SU-DHL-6 (cell line): Measurements from ENCODE around the gene ANKRD42.

Experiments
- EZH2phosphoT487 ChIP-seq: fragments of 200-600 bp; sonication (generic), shearing (Covaris generic); conservative IDR thresholded peaks from 2 replicates; pipeline ENCODE4 v1.6.1; 2018; ENCODE audit warnings: mild to moderate bottlenecking, antibody characterized with exemption, low read length, moderate library complexity, mixed read lengths
- TF ChIP-seq, protein P1 (sequence below): fragments of 200-600 bp; sonication (generic); IDR thresholded peaks from one replicate; pipeline ENCODE4 v1.5.1; 2017; ENCODE audit warnings: antibody characterized with exemption, mild to moderate bottlenecking, low read length, moderate library complexity; ENCODE audit not compliant: insufficient read depth, poor library complexity, severe bottlenecking

DNA sequence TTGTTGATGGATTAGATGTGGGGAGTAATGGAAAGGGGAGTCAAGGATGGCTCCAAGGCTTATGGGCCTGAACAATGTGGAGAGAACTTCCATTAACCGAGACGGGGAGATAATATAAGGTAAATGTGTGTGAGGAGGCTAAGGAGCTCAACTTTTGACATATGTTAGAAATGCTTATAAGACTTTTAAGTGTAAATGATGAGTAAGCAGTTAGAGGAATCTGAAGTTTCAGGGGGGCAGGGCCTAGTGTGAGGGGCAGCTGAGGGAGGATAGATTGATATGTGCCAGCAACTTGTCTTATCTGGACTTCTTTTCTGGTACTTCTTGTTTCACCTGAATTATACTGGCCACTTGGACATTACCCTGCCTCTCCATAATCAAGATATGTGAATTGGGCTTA lies 29.9 kb downstream of the ANKRD42 start:
- TF ChIP-seq, protein P1, sequence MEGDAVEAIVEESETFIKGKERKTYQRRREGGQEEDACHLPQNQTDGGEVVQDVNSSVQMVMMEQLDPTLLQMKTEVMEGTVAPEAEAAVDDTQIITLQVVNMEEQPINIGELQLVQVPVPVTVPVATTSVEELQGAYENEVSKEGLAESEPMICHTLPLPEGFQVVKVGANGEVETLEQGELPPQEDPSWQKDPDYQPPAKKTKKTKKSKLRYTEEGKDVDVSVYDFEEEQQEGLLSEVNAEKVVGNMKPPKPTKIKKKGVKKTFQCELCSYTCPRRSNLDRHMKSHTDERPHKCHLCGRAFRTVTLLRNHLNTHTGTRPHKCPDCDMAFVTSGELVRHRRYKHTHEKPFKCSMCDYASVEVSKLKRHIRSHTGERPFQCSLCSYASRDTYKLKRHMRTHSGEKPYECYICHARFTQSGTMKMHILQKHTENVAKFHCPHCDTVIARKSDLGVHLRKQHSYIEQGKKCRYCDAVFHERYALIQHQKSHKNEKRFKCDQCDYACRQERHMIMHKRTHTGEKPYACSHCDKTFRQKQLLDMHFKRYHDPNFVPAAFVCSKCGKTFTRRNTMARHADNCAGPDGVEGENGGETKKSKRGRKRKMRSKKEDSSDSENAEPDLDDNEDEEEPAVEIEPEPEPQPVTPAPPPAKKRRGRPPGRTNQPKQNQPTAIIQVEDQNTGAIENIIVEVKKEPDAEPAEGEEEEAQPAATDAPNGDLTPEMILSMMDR, result no peak
- no peak for TF ChIP-seq EZH2phosphoT487
